HG03469 (cell line): ENCODE results near the gene CEACAM20.
"Not testable (repeated sequence)": the region's sequence is repeated elsewhere in the genome, so short reads cannot be mapped to it uniquely, and the experiment has no call there.

Source experiments
- ATAC-seq: cut with Tn5 transposase; IDR thresholded peaks from one replicate; pipeline ENCODE4 v1.9.1; 2021; ENCODE audit warnings: mild to moderate bottlenecking, moderate library complexity, moderate number of reproducible peaks; ENCODE audit not compliant: unreplicated experiment

Gene CEACAM20

GRCh38 chr19:44529536-44529935, at the start of gene CEACAM20:
CEACAM20 (minus strand) TSS chr19:44529675; CDS start chr19:44529509, 166 bp downstream.
- no peak for ATAC-seq

GRCh38 chr19:44577566-44577874, 48.0 kb upstream of the CEACAM20 start:
- ATAC-seq, result no peak

GRCh38 chr19:44576843-44577565, 47.5 kb upstream of the CEACAM20 start:
- no peak for ATAC-seq

GRCh38 chr19:44575116-44575700, 45.7 kb upstream of the CEACAM20 start:
- ATAC-seq, result no peak

- no peak for ATAC-seq
Measured at GRCh38 chr19:44574186-44574950, 44.9 kb upstream of the CEACAM20 start.

GRCh38 chr19:44573627-44574026, 44.2 kb upstream of the CEACAM20 start:
- ATAC-seq, result no peak

GRCh38 chr19:44573183-44573582, 43.7 kb upstream of the CEACAM20 start:
- ATAC-seq, result no peak

- no peak for ATAC-seq
Measured at GRCh38 chr19:44572581-44572900, 43.1 kb upstream of the CEACAM20 start.

GRCh38 chr19:44571830-44572580, 42.5 kb upstream of the CEACAM20 start:
- ATAC-seq, result no peak

GRCh38 chr19:44570984-44571684, 41.7 kb upstream of the CEACAM20 start:
- ATAC-seq, result no peak

GRCh38 chr19:44570603-44570983, 41.1 kb upstream of the CEACAM20 start:
- no peak for ATAC-seq

GRCh38 chr19:44567745-44568144, 38.3 kb upstream of the CEACAM20 start:
- no peak for ATAC-seq

GRCh38 chr19:44566984-44567383, 37.5 kb upstream of the CEACAM20 start:
- ATAC-seq, result no peak

- not testable (repeated sequence) for ATAC-seq
Measured at GRCh38 chr19:44563086-44563655, 33.7 kb upstream of the CEACAM20 start.

GRCh38 chr19:44557933-44558332, 28.5 kb upstream of the CEACAM20 start:
- no peak for ATAC-seq

- no peak for ATAC-seq
Measured at GRCh38 chr19:44554641-44555246, 25.3 kb upstream of the CEACAM20 start.

- no peak for ATAC-seq
Measured at GRCh38 chr19:44553478-44554171, 24.1 kb upstream of the CEACAM20 start.

- no peak for ATAC-seq
Measured at GRCh38 chr19:44552324-44552723, 22.8 kb upstream of the CEACAM20 start.

- ATAC-seq, result no peak
Measured at GRCh38 chr19:44551850-44552249, 22.4 kb upstream of the CEACAM20 start.
